Ishikawa (cell line): ENCODE measurements around the gene IFI44L.

Source experiments
- EP300 ChIP-seq: IDR thresholded peaks from 2 replicates; pipeline ENCODE4 v1.6.1; 2012; ENCODE audit warnings: borderline replicate concordance
- RAD21 ChIP-seq: IDR thresholded peaks from 2 replicates; pipeline ENCODE4 v1.6.1; 2012; ENCODE audit warnings: low read depth
- TAF1 ChIP-seq: IDR thresholded peaks from 2 replicates; pipeline ENCODE4 v1.6.1; 2012; ENCODE audit warnings: low read depth, mild to moderate bottlenecking
- YY1 ChIP-seq: IDR thresholded peaks from 2 replicates; pipeline ENCODE4 v1.6.1; 2012; ENCODE audit warnings: low read depth
- ZBTB7A ChIP-seq: IDR thresholded peaks from 2 replicates; pipeline ENCODE4 v1.6.1; 2012; ENCODE audit warnings: low read depth

DNA sequence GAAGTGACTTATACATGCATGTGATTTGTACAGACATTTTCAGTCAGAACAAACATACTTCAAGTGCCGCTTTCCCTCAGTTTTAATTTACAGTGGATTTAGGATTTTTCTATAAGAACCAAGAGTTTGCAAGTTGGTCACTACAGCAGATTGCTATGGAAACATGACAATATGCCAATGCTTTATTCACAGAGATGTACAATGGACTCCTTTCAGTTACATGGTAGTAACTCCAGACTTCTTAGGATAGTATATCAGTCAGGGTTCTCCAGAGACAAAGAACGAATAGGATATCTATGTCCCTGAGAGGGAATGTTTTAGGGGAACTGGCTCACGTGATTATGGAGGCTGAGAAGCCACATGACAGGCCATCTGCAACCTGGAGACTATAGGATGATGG lies 56.7 kb downstream of the IFI44L start:
- TF ChIP-seq TAF1 = no peak
- no peak for TF ChIP-seq RAD21
- TF ChIP-seq ZBTB7A = no peak
- no peak for TF ChIP-seq YY1
- no peak for TF ChIP-seq EP300
